GM19372 (cell line): ENCODE measurements around the gene PPP4C.

Source experiments
- ATAC-seq: cut with Tn5 transposase; IDR thresholded peaks from one replicate; pipeline ENCODE4 v1.9.1; 2021; ENCODE audit warnings: mild to moderate bottlenecking, low read depth, moderate library complexity; ENCODE audit not compliant: unreplicated experiment

PPP4C gene

GRCh38 chr16:30054451-30054850 is 21.3 kb upstream of the PPP4C start:
- no peak for ATAC-seq

DNA sequence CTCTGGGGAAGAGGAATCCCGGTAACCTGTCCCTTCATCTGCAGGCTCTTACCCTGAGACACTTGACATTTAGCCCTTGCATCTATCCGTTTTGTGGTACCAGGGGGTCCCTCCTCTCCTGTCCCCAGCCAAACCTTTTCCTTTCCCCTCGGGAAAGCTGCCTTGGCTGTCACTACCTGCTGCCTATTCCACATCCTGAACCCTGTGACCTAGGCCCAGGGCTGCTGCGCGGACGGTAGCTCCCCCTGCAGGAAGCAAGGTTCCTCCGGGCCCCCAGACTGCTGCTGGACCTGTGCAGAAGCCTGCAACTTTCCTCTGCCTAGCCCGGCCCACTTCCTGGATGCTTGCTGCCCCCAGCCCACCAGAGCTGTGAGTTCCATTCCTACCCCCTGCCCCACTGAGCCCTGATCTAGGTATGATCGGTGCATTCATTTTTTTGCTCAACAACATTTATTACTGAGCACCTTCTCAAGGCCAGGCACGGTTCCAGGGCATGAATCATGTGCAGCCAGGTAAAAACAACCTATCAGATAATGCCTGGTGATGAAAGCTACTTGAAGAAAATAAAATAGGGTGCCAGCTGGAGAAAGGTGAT is 20.7 kb upstream of the PPP4C start:
- no peak for ATAC-seq

DNA sequence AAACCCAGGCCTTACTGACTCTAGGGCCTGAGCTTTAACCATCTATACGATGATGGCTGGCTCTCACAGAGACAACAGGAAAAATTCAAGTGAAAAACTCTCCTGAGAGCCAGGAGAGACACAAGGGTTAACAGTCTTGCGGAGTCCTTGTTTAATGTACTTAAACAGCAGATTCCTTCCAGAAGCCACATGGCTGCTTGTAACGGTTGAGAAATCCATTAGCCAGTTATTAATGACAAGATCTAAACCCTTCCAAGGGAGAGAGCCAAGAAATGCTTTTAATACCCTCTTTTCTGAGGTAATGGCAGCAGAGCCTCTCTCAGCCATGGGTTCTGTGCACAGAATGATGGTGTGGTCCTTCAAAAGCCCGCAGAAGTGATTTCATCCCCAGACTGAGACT is 15.4 kb upstream of the PPP4C start:
- ATAC-seq, result no peak

DNA sequence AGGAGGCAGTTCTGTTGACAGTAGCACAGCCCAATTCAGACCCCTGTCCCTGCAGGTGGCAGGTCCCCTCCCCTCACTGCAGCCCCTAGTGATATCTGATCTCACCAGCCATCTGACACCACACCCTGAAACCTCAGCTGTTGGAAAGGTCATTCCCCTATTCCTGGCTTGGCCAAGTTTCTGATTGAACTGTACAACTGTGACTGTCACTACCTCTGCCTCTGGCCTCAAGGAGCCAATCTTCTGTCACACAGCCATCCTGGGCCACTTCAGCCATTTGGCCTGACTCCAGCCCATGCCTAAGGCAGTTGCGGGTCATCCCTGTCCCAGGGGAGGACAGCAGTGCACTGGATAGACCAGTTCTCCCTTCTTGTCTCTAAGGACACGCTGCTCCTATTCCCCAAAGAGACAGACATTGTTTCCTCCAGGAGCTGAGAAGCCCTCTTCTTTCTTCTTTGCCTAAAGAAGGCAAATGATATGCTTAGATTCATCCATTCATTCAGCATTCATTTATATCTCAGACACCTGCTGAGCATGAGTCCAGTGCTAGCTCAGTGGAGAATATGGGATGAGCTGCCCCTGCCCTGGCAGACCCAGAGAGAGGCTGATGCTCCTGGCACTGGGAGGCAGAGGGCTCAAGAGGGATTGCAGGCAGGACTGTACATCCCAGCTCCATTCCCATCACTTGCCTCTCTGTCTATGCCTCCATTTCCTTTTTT is 14.8 kb upstream of the PPP4C start:
- ATAC-seq, result no peak

DNA sequence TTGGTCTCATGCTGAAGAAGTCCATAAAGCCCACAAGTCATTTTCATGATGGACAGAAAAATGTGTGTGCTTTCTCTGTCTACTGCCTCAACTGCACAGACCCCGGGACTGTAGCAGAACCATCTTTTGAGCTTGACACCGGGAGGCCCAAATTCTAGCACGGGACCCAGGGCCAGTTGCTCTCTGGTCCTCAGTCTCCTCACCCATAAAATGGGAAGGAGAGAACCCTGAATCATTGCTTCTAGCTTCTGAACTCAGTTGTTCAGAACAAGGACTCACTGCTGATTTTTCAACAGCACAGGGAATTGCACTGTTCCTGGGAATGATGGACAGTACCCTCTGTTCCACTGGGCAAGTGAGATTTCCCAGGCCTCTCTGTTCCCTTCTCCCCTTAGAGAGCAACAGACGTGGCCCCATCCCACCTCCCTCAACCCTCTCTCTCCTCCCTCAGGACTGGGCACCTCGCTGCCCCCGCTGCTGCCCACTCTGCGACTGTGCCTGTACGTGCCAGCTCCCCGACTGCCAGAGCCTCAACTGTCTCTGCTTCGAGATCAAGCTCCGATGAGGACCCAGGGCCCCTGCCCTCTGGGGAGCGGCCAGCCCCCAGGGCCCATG is 12.4 kb upstream of the PPP4C start:
- no peak for ATAC-seq

- ATAC-seq, result no peak
Measured at GRCh38 chr16:30063893-30064728, 11.7 kb upstream of the PPP4C start.

GRCh38 chr16:30064729-30065101 is 11.1 kb upstream of the PPP4C start:
- no peak for ATAC-seq

- ATAC-seq, result peak; percentile 83
Measured at GRCh38 chr16:30065102-30065942, 10.5 kb upstream of the PPP4C start, which contains the start of gene ALDOA. Gene ALDOA (plus strand): TSS chr16:30065760. CDS start chr16:30066898, 1,138 bp downstream.

DNA sequence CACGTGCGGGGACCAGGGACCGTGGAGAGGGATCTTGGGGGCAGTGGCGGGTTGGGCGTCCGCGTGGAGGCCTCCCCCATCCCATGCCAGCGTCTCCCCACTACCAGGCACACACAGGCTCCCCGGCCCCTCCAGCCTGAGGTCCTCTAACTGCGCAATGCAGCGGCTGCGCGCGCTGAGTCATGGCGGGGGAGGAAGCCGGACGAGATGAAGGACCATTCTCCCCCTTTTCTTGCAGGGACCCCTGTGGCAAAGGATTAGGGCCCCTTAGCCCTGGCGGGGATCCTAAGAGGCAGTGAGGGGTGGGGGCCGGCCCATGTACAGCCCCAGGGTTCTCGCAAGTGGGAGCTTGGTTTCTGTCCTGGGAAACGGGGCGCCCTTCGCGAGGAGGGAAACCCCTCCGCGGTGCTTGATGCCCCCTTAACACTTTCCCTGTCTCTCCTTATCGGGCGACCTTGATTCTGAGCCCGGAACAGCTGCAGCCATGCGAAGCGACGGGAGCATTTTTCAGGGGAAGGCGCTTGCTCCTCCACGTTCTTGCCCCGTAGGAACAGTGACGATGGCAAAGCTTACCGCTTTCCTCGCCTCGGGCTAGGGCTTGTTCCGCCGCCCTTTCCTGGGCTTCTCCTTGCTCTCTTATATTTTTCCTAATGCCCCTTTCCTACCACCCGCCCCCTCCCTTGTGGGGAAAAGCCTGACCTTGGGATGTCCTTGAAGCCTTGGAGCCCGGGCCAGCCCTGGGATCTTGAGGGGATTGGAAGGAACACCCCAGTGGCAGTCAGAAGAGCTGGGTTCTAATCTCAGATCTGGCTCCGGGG is 9.6 kb upstream of the PPP4C start:
- no peak for ATAC-seq

- no peak for ATAC-seq
Measured at GRCh38 chr16:30066761-30067583, 8.8 kb upstream of the PPP4C start.

DNA sequence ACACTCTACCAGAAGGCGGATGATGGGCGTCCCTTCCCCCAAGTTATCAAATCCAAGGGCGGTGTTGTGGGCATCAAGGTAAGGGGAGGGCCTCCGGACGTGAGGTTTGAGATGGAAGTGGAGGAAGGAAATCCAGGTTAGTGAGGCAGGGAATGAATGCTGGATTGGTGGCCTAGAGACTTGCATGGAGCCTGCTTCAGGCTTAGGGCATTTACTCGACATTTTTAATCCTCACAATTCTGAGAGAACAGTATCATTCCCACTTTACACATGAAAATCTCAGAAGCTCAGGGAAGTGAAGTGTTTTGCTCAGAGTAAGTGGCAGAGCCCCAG is 8.2 kb upstream of the PPP4C start:
- no peak for ATAC-seq

DNA sequence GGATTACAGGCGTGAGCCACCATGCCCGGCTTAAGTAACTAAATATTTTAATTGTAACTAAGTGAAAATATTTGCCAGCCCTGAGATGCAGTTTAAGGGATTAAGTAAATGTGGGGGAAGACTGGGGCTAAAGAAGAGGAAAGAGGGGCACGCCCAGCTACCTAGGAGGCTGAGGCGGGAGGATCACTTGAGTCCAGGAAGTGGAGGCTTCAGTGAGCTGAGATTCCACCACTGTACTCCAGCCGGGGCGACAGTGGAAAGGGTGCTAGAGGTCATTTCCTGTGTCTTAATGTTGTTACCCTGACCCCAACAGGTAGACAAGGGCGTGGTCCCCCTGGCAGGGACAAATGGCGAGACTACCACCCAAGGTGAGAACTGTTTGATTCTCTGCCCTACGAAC is 7.5 kb upstream of the PPP4C start:
- no peak for ATAC-seq

- ATAC-seq, result no peak
Measured at GRCh38 chr16:30068750-30069610, 6.8 kb upstream of the PPP4C start.

DNA sequence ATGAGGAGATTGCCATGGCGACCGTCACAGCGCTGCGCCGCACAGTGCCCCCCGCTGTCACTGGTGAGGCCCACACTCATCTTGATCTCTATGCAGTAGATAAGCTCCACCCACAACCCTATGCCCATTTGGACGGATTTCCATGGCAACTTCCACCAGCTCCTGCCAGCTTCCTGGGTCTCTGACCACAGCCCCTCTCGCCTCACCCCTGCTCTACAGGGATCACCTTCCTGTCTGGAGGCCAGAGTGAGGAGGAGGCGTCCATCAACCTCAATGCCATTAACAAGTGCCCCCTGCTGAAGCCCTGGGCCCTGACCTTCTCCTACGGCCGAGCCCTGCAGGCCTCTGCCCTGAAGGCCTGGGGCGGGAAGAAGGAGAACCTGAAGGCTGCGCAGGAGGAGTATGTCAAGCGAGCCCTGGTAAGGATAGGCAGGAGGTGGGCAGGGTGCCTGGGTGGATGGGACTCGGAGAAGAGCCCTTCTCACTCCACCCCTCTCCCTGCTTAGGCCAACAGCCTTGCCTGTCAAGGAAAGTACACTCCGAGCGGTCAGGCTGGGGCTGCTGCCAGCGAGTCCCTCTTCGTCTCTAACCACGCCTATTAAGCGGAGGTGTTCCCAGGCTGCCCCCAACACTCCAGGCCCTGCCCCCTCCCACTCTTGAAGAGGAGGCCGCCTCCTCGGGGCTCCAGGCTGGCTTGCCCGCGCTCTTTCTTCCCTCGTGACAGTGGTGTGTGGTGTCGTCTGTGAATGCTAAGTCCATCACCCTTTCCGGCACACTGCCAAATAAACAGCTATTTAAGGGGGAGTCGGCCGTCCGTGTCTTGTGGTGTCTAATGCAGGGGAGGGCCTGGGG is 6.0 kb upstream of the PPP4C start:
- ATAC-seq, result no peak

DNA sequence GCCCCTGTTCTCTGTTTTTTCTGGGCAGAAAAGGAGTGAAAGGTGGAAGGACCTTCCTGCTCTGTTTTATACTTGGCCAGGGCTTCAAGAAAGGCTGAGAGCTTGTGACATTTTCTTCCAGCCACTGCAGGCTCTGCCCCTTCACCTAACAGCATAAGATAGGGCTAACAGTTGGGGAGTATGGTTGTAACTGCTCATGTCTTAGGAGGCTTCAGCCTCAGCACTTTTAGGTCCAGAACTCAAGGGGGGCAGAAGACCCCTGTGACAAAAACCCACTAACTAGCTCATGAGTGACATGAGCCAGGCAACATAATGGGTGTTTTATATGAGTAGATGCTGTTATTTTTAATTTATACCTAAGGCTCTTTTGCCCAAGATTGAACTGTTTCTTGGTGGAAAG is 5.3 kb upstream of the PPP4C start:
- ATAC-seq, result no peak

DNA sequence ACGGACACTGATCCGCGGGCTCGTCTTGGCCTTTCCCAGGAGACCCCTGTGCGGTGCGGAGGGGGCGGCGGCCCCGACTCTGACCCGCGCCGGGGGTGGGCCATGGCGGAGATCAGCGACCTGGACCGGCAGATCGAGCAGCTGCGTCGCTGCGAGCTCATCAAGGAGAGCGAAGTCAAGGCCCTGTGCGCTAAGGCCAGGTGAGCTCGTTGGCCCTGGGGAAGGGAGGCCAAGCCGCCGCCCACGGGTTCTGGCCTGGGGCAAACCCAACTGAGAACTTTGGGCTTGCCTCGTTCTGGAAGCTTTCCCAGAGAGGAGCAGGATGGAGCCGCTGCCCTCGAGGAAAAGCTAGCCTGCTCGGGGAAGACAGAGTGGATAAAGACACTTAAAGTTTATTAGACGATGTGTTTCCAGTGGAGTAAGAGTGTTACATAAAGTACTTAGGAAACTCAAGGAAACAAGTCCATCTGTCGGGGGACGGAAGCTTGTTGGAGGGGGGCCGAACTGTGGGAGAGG is 540 bp downstream of the PPP4C start:
- peak; percentile 24 for ATAC-seq

DNA sequence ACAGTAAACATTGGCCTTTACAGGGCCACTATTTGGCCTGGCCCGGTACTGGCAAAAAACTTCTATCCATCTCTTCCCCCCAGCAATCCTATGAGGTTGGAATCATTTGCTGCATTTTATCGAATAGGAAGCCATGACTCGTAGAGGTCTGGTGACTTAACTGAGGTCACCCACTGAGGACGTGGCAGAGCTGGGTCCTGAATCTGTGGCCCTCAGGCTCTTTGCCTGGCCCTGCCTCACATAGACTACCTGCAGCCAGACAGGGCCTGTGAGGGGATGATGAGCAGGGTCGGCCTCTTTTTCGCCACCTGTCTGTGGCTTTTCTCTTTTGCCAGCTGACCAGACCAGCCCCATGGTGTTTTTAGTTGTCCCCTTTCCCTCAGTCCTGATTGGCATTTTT is 1.9 kb downstream of the PPP4C start:
- no peak for ATAC-seq
